Kidney tubule cell (primary cell): ENCODE measurements around the gene AP1M1.
"Not testable (repeated sequence)": the region's sequence is repeated elsewhere in the genome, so short reads cannot be mapped to it uniquely, and the experiment has no call there.

Source experiments
- DNase-seq: peaks from one replicate; pipeline ENCODE4 v3.0.0-alpha.2; 2018; ENCODE audit warnings: low spot score

The AP1M1 gene

GRCh38 chr19:16261584-16262368 is 64.1 kb downstream of the AP1M1 start:
- DNase-seq, result no peak

DNA sequence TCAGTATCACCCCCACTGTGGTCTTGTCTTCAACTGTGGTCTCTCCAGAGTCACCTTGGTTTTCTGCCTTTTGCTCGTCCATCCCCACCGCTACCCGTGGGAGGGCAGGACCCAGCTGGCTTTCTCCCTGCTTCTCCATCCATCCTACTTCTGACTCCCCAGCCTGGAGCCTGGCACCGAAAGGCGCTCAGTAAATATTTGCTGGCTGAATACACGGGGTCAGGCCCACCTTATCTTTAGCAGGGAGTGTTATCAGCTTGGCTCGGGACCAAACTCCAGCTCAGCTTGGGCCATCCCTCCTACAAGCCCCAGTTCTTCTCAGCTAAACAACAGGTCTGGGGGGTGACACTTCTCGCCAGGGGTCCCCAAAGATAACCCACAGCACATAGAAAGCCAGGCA is 64.9 kb downstream of the AP1M1 start:
- DNase-seq, result no peak

DNA sequence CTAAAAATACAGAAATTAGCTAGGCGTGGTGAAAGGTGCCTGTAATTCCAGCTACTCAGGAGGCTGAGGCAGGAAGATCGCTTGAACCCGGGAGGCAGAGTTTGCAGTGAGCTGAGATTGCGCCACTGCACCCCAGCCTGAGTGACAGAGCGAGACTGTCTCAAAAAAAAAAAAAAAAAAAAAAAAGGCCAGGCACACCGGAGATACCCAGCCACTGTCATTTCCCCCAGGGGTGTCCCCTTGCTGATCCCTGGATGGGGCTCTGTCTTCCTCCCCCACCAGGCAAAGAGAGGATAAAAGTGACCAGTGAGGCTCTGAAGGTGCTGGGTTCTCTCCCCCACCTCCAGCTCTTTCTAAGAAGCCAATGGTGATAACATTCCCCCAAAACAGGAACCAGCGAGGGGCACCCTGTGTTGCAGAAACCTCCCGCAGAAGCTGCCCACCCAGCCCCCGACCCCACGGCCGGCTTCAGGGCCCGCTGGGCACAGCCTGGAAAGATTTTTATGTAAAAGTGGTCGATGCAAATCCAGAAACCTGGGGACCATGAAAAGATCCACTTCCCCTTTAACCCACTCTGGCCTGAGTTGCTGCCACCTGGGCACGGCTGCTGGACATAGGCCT is 65.5 kb downstream of the AP1M1 start:
- no peak for DNase-seq

DNA sequence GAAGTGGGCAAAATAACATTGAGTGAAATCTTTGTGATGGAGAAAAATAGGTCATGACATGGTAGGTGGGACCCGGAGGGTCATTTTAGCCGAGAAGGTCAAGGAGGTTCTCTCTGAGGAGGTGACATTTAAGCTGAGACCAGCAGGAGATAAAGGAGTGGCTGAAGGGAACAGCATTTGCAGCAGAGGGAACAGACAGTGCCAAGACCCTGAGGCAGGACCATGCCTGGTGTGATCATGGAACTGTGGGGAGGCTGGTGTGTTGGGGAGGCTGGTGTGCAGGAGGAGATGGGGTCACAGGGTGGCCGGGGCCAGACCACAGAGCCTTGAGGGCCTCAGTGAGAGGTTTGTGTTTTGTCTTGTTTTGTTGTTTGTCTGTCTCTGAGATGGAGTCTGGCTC is 67.5 kb downstream of the AP1M1 start:
- no peak for DNase-seq

GRCh38 chr19:16265890-16266585 is 68.3 kb downstream of the AP1M1 start:
- DNase-seq, result no peak

DNA sequence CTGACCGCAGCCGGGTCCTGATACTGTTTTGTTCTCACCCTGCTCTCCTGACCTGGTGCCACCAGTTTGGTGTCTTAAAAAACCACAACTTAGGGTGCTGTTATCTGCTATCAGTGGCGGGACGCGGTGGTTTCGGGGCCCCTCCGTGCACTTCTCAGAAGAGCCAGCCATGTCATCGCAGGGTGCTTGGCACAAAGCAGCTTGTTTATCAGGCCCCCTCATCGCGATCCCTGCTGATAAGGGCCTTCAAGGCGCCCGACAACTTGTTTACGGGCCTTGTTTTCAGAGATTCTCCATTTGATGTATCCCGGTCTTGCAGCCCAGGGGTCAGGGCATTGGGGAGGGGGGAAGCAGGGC is 68.9 kb downstream of the AP1M1 start:
- DNase-seq, result no peak

DNA sequence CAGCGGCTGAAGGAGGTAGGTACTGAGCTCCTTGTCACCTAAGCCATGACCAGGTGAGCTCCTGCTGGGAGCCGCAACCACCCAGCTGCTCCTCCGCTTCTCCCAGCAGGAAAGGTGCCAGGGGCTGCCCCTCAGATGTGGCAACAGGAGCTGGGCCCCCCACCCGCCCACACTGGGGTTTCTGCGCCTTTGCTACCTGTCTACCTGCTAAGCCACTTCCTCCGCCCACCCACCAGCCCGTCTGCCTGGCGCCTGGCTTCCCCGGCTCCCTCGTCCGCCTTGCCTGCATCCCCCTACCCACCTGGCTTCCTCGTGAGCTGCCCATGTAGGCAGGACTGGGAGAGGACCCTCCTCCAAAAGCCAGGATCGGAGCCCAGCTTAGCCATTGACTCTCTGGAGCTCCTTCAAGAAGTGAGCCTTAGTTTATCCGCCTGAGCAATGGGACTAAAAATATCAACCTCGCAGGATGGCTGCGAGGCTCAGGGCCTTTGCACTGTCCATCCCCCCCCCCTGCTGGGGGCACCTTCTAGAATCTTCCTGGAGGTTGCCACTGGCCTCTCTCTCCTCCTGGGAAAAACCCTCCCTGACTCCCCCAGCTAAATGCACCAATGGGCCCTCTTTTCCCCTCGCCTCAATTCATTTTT is 71.1 kb downstream of the AP1M1 start:
- DNase-seq, result no peak

DNA sequence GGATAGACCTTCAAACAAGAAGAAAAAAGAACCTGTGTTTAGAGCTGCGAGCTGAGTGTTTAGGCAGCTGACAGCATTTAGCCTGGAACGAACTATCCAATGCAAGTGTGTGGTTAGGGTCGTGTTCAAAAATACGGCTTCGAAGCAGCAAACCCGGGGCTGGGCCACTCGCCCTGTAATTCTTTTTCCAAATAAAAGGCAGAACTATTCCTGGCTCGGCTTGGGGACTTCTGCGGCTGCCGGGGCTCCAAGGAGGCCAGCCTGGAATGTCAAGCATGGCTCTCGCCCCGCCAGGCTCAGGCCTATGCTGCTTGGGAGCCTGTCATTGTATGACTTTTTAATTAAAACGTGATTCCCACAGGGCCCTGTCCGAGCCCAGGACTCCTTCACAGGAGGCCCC is 75.2 kb downstream of the AP1M1 start:
- no peak for DNase-seq

DNA sequence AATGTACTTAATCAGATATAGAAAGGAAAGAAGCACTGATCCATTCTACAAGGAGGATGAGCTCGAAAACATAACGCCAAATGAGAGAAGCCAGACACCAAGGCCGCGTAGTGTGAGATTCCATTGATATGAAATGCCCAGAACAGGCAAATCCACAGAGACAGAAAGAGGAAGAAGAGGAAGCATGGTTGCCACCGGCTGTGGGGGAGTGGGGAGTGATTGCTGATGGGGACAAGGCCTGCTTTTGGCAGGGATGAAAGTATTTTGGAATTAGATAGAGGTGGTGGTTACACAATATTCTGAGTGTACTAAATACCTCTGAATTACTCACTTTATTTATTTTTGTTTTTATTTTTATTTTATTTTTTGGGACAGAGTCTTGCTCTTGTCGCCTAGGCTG is 76.7 kb downstream of the AP1M1 start:
- no peak for DNase-seq

- DNase-seq, result no peak
These were observed 82.6 kb downstream of the AP1M1 start for GRCh38 chr19:16280306-16280705.

DNA sequence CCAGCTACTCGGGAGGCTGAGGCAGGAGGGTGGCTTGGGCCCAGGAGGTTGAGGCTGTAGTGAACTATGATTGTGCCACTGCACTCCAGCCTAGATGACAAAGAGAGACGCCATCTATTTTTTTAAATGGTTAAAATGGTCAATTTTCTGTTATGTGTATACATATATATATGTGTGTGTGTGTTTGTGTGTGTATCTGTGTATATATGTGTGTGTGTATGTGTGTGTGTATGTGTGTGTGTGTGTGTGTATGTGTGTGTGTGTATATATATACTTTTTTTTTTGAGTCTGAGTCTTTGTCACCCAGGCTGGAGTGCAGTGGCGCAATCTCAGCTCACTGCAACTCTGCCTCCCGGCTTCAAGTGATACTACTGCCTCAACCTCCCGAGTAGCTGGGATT is 84.0 kb downstream of the AP1M1 start:
- no peak for DNase-seq

DNA sequence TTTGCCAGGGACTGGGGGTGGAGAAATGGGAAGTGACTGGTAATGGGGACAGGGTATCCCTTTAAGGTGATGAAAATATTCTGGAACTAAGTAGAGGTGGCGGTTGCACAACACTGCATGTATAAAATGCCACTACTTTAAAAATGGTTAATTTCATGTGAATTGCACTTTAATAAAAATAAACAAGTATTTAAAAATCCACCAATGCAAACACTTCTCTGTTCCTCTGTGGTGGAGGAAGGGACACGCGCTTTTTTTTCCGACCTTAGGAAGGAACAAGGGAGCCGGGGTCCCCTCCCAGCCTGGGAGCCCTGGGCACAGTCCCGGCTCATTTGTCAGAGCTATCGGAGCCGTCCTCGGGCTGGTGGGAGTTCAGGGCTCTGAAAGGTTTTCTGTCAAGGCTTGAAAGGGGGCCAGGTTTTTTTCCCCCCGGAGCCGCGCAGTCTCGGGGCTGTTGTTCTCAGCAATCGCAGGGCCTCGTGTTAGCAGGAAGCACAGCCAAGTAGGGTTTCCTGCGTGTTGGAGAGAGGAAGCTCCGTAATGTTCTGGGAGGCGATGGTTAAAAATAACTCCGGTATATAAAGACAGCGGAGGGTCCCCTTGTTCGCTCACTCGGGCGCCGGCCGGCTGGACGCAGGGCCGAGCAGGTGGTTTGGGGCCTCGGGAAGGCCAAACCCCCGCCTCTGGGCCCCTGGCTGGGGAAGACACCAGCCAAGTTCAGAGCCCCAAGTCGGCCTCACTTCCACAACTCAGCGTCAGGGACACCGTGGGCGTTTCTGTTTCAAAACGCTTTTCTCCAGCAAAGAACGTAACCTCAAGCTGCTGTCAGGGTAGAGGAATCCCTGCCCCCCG is 85.7 kb downstream of the AP1M1 start:
- DNase-seq, result no peak

- DNase-seq, result no peak
These were observed 86.8 kb downstream of the AP1M1 start for GRCh38 chr19:16284505-16284904.

- DNase-seq, result not testable (repeated sequence)
These were observed 87.4 kb downstream of the AP1M1 start for GRCh38 chr19:16285079-16285478.

DNA sequence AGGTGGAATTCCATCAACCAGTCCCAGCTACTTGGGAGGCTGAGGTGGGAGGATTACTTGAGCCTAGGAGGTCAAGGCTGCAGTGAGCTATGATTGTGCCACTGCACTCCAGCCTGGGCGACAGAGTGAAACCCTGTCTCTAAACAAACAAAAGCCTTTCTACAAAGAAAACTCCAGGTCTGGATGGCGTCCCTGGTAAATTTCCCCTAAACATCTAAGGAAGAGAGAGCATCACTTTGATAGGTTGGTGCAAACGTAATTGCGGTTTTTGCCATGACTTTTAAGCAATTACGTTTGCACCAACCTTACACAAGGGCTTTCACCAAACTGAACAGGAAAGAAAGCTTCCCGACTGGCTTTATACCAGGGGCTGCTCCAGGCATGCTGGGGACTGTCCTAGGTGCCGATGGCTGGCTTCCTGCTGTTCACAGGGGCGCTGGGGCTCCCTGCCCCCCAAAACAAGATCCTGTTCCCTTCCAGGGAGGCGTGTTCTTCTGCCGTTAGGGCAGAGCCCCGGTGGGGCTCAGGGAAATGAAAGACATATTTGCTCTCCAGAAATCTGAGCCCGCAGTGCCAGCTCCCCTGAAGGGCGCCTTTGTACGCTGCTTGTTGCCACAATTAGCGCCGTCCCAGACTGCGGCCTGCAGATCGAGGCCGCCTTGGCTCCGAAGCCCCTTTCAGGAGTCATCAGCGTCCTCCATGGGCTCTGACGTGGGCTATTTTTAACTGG is 88.2 kb downstream of the AP1M1 start:
- DNase-seq, result no peak

DNA sequence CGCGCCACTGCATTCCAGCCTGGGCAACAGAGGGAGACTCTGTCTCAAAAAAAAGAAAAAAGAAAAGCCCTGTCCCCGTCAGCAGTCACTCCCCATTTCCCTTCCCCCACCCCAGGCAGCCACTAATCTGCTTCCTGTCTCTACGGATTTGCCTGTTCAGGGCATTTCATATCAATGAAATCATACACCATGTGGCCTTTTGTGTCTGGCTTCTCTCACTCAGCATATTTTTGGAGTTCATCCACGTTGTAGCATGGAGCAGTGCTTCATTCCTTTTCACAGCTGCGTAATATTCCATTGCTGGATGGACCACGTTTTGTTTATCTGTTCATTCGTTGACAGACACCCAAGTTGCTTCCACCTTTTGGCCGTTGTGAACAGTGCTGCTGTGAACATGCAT is 90.8 kb downstream of the AP1M1 start:
- no peak for DNase-seq

GRCh38 chr19:16289594-16289993 is 91.9 kb downstream of the AP1M1 start:
- no peak for DNase-seq

GRCh38 chr19:16290692-16291091 is 93.0 kb downstream of the AP1M1 start:
- DNase-seq, result peak; percentile 11

DNA sequence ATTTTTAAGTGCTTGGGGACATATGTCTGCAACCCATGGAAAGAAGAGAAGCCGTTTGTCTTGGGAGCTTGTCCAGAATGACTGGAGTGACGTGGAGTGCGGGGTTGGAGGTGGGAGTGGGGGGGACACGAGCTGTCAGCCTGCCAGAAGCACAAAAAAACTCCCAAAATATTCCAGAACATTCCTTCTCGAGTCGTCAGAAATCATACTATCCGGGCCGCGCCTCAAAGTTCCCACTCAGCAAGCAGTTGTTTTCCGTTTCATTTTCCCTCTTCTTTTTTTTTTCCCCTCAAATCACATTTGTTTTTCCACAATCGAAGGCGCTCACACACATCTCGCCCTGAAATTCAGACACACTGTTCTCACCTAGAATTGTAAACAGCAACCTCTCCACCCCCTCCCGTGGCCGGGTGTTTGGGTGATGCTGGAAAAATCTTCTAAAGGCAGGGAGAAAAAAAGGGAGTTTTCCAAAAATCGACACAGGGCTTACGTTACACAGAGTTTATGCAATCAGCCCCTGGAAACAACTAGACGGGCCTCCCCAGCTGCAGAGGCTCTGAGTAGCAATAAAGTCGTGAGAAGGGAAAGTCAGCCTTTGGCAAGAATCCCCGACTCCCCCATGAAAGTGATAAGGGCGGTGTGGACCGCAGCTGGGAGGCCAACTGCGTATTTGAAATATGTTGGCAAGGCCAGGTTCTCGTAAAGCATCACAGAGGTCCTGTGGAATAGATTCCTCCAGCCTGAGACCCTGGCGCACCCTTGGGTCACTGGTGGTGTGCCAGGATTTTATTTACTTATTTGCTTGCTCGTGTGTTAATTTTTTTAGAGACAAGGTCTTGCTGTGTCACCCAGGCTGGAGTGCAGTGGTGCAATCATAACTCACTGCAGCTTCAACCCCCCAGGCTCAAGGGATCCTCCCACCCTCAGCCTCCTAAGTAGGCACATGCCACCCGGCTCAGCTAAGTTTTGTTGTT is 95.7 kb downstream of the AP1M1 start:
- no peak for DNase-seq

- DNase-seq, result no peak
These were observed 97.3 kb downstream of the AP1M1 start for GRCh38 chr19:16295057-16295456.
